ENCODE data around the gene CFAP410.

CFAP410 gene

DNA sequence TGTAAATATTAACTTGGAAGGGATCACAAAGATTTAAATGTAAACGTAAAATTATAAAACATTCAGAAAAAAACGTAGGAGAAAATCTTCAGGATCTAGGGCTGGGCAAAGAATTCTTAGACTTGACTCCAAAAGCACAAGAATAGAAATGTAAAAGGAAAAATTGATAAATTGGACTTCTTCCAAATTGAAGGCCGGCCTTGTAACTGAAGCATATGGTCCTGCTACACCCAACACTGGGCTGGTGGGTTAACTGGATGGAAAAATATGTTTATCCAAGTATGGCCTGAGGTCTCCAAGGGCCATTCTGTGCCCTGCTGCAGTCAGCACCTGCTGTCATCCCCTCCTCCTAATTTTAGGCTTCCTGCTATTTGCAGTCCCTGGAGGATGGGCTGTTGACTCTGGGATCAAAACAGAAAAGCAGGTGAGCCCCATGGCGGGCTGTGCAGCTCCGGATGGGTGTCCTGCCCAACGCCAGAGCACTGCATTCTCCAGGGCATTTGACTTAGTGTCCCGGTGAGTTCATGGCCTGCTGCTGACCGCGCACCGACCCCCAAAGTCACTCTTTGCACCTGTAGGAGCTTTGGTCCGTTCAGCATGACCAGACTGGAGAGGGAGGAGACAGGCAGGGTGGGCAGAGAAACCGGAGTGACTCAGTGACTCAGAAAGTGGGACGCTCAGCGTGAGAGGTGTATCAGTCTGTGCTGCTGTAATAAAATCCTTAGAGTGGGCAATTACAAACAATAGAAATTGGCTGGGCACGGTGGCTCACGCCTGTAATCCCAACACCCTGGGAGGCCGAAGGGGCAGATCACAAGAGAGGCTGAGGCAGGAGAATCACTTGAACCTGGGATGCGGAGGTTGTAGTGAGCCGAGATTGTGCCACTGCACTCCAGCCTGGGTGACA lies 59.6 kb downstream of the CFAP410 start:
- DNase-seq: peak; percentile 83
